BJ (cell line): Measurements from ENCODE around the gene NMS. TPM values are rescaled to one million over a fixed set of nuclear protein-coding genes. Genes with fewer than 3 reads are reported as not detected.

Experiments used
- CTCF ChIA-PET: fragments of 350-600 bp; formaldehyde crosslinking; extraction: SDS; loops from one replicate; lab custom pipeline; 2021; ENCODE audit warnings: antibody characterized with exemption, inconsistent platforms; lab: Yijun Ruan, JAX
- POLR2A ChIA-PET: fragments of 300-600 bp; sonication (Branson Sonifier 250); formaldehyde crosslinking; extraction: SDS; loops from one replicate; lab custom pipeline; 2021; ENCODE audit warnings: antibody characterized with exemption; lab: Charles Lee
- DNase-seq: peaks from one replicate; pipeline ENCODE4 v3.0.0-alpha.2; 2011; ENCODE audit warnings: low read depth
- H3K27me3 ChIP-seq: 2 replicates; pipeline ENCODE4 v1.6.0; 2011; ENCODE audit warnings: low read length; ENCODE audit not compliant: control insufficient read depth, insufficient read depth
- H3K36me3 ChIP-seq: 2 replicates; pipeline ENCODE4 v1.5.1; 2011; ENCODE audit warnings: low read length; ENCODE audit not compliant: control insufficient read depth, insufficient read depth
- H3K4me3 ChIP-seq: 2 replicates; pipeline ENCODE4 v1.5.1; 2011; ENCODE audit warnings: low read depth, mild to moderate bottlenecking, control low read depth, low read length
- polyA plus RNA-seq: library from polyadenylated mRNA; depleted of rRNA; stranded (reverse); fragments of >200 nt; gene quantifications from 2 replicates; pipeline ENCODE4 v1.2.3, GENCODE V29; 2011
- TF ChIP-seq, protein P1 (sequence below): IDR thresholded peaks from 2 replicates; pipeline ENCODE4 v1.5.1; 2011; ENCODE audit warnings: low read depth, mild to moderate bottlenecking, control low read depth, inconsistent platforms, low read length, moderate library complexity; ENCODE audit not compliant: insufficient read depth

NMS gene
- polyA plus RNA-seq, 1 experiment = not detected

DNA sequence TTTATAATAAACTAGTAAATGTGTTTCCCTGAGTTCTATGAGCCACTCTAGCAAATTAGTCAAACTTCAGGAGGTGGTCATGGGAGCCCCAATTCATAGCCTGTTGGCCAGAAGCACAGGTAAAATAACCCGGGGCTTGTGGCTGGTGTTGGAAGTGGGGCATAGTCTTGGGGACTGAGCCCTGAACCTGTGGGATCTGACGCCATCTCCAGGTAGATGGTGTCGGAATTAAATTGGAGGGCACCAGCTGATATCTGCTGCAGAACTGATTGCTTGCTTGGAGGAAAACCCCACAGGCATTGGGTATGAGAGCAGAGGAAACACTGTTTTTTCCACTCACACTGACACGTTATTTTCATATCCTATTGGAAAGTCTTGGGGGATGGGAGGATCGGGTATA lies 14.1 kb downstream of the NMS start:
- no peaks in the 10 kb centered on the region for H3K36me3 ChIP-seq
- TF ChIP-seq, protein P1, sequence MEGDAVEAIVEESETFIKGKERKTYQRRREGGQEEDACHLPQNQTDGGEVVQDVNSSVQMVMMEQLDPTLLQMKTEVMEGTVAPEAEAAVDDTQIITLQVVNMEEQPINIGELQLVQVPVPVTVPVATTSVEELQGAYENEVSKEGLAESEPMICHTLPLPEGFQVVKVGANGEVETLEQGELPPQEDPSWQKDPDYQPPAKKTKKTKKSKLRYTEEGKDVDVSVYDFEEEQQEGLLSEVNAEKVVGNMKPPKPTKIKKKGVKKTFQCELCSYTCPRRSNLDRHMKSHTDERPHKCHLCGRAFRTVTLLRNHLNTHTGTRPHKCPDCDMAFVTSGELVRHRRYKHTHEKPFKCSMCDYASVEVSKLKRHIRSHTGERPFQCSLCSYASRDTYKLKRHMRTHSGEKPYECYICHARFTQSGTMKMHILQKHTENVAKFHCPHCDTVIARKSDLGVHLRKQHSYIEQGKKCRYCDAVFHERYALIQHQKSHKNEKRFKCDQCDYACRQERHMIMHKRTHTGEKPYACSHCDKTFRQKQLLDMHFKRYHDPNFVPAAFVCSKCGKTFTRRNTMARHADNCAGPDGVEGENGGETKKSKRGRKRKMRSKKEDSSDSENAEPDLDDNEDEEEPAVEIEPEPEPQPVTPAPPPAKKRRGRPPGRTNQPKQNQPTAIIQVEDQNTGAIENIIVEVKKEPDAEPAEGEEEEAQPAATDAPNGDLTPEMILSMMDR = no peak
- CTCF ChIA-PET = no interaction called here
- DNase-seq = no peak
- POLR2A ChIA-PET = no interaction called here
- H3K4me3 ChIP-seq = no peak overlapping the region
- H3K27me3 ChIP-seq = peaks cover 4% of the 10 kb centered on the region; the same call in 1 of the 2 replicates

DNA sequence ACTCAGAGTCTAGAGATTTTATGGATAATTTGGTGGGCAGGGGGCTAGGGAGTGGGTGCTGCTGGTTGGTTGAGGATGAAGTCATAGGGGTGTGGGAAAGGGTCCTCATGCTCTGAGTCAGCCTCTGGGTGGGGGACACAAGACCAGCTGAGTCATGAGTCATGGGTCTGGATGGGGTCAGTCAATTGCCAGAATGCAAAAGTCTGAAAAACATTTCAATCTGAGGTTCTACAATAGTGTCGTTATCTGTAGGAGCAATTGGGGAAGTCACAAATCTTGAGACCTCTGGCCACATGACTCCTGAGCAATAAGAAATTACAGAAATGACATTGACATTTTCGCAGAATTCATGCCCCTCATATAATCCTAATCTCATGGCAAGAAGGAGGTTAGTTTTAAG lies 15.1 kb downstream of the NMS start:
- Histone ChIP-seq H3K27me3 (peaks cover 2% of the 10 kb centered on the region; the same call in 1 of the 2 replicates), H3K4me3 (no peak overlapping the region), H3K36me3 (no peaks in the 10 kb centered on the region)
- CTCF ChIA-PET = no interaction called here
- no peak for DNase-seq
- POLR2A ChIA-PET = no interaction called here
- TF ChIP-seq, protein P1 = no peak

DNA sequence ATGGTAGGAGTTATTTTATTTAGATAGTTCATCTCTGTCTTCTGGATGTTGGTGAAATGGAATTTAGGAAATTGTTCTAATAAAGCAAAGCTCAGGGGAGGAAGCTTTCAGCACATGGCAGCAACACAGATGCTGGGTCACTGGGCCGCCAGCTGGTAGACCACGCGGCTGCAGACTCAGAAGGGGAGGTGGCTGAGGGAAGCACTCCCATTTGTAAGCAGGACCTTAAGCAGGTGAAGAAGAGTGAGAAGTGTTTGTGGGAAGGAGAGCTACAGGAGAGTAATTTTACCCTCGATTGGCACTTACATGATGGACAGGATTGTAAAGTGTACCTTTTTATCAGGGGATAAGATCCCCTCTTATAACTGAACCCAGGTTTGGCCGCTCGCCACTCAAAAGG lies 24.4 kb downstream of the NMS start:
- TF ChIP-seq, protein P1 = no peak
- ChIA-PET POLR2A (no interaction called here), CTCF (interaction anchor here (1.1 kb wide), 1 partner anchor 12 kb away, joined by 3 read pairs; no protein-coding TSS in a partner anchor)
- no peaks in the 10 kb centered on the region for H3K36me3 ChIP-seq
- peaks cover 4% of the 10 kb centered on the region for H3K27me3 ChIP-seq
- H3K4me3 ChIP-seq = no peak overlapping the region
- DNase-seq = no peak

DNA sequence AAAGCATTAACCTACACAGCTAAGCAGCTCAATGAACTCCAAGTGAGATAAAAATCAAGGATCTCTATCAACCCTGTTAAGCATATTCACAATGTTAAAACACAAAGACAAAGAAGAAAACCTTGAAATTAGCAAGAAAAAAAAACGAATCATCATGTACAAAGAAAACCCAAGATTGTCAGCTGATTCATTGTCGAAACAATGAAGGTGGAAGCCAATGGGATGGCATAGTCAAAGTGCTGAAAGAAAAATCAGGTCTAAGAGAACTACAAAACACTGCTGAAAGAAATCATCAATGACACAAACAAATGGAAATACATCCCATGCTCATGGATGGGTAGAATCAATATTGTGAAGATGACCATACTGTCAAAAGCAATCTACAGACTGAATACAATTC lies 32.5 kb downstream of the NMS start:
- H3K27me3 ChIP-seq = peaks cover 2% of the 10 kb centered on the region
- H3K36me3 ChIP-seq = no peaks in the 10 kb centered on the region
- no peak overlapping the region for H3K4me3 ChIP-seq
- POLR2A ChIA-PET = no interaction called here
- CTCF ChIA-PET = no interaction called here
- TF ChIP-seq, protein P1 = no peak
- DNase-seq = no peak

DNA sequence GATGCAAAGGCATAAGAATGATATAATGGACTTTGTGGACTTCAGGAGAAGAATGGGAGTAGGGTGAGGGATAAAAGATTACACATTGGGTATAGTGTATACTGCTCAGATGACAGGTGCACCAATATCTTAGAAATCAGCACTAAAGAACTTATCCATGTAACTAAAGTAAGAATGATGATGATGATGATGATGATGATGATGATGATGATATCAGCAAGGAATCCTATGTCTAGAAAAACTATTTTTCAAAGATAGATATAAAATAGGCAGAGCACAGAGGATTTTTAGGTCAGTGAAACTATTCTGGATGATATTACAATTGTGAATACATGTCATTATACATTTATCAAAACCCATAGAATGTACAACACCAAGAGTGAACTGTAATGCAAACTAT lies 34.3 kb downstream of the NMS start:
- Histone ChIP-seq H3K27me3 (peaks cover 2% of the 10 kb centered on the region), H3K4me3 (no peak overlapping the region), H3K36me3 (no peaks in the 10 kb centered on the region)
- ChIA-PET CTCF (no interaction called here), POLR2A (no interaction called here)
- DNase-seq = no peak
- TF ChIP-seq, protein P1 = no peak
